Fibroblast of skin of right quadriceps (primary cell): Measurements from ENCODE around the gene SYT13.

ENCODE experiments used
- DNase-seq: peaks from one replicate; pipeline ENCODE4 v3.0.0-alpha.2; 2013

Gene SYT13

DNA sequence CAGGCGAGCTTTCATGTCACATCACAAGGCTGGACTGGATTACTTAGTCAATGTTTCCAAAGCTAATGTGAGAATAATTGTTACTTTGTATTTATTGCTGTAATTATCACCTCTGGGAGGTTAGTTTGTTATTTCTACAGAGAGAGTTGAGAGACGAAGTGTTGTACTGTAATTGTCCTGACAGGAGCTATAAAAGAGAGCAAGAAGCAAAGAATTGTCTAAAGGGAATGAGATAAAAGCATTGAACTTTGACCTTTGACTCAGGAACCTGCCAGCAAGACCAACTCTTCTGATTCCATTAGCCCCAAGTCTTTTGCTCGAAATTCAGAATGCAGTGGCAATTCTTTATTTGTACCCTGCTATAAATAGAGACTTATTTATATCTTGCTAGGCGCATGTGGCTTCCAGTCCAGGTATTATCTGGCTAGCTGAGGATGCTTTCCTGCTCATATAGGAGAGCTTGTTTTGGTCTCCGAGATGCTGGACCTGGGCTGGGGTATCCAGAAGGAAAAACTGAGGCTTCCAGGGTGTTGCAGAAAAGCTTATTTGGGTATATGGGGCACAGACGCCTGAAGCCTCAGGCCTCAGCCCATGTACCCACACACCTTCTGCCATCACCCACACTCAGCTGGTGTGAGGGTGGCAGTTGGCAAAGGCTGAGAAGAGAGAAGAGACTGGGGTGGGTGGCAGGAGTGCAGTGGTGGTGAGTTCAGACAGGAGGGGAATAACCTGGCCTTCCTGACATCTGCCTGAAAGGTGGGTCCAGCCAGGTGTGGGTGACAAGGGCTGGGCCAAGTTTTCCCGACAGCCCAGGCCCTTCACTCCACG lies 40.7 kb downstream of the SYT13 start:
- no peak for DNase-seq

DNA sequence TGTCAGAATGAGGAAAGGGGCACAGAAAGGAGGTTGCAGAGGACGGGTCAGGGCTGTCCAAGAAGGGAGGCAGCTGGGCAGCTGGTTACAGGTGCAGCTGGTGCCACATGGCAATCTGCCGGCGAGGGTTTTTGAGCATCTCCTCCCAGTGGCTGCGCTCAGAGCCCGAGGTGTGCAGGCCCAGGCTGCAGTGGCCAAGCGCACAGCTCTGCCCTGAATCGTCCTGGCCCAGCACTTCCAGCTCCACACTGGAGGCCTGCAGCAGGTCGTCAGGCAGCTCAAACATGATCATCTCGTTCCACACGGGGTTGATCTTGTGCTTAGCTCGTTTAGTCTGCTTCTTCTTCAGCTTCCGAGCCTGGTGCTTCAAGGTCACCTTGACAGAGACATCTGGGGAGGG lies 42.2 kb downstream of the SYT13 start:
- DNase-seq: no peak

DNA sequence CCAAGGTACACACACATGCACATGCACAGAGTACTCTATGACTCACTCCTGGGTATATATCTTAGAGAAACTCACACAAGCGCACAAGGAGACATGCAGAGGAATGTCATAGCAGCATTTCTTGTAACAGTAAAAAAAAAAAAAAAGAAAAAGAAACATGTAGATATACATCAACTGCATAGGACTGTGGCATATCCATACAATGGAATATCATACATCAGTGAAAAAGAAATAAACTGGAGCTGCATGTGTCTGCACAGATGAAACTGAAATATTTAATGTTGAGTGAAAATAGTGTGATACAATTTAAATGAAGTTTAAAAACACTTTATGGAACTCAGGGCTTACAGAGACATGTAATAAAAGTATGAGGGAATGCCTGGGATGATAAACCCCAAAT lies 46.4 kb downstream of the SYT13 start:
- no peak for DNase-seq

DNA sequence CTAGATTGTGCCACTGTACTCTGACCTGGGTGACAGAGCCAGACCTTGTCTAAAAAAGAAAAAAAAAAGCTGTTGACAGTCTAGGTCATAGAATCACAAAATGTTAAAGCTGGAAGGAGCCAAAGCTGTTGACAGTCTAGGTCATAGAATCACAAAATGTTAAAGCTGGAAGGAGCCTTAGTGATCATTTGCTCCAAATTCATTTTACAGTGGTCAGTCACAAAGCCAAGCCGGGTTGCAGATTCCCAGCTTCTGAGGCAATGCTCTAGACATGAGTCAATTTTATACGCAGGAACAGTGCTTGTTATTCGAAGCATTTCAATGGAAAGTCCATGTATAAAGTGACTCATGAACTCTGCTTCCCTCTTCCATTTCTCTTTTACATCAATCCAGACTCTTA lies 47.4 kb downstream of the SYT13 start:
- DNase-seq: peak; percentile 31

DNA sequence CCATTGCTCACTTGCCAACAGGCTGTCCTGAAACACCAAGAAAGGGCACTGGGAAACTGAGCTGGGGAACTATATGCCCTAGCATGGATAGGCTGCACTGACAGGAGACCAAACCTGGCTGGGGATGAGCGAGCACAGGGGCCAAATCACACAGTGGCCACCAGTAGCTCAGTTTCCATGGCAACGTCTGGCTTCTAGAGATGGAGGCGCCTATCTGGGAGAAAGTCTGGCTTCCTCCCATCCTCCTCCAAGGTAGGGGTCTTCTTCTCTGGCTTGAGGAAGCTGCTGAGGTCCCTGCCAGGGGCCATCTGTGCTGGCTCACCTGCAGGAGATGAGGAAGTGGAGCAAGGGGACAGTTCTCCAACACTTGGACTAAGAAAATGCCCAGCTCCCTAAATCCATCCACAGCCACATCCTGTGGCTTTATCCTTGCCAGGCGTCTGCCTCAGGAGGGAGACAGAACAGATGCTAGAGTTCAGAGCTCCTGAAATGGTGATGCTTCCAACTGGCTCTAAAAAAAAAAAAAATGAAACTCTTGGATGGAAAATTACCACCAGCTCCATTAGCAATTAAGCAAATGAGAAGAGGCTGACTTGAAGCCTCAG lies 48.3 kb downstream of the SYT13 start:
- no peak for DNase-seq

DNA sequence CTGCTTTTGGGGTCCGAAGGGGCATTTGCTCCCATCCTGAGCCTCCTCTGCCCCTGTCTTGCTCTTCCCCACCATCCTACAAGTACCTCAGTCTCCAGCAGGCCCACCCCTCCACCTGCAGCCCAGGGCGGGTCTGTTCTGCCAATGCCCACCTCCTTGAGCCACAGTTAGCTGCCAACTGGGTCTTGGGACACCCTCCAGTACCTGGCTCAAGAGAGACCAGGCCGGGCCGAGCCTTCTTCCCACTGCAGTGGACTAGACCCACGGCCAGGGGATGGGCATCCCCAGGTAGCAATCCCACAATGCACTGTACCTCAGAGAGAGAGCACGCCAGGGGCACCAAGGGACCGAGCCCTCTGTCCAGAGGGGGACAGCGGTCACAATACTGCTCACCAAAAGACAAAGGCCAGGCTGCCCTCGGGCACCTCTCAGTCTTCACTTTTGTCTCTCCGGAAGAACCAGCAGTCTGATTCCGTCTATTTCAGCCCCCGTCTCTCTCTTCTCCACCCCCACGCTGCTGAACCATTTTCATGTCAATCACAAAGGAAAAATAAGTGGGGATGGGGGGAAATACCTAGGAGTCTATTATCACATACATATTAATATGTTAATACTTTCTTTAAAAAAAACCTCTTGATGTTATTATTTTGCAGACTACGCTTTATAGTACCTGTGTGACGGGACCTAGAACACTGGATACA lies 51.7 kb downstream of the SYT13 start:
- no peak for DNase-seq

DNA sequence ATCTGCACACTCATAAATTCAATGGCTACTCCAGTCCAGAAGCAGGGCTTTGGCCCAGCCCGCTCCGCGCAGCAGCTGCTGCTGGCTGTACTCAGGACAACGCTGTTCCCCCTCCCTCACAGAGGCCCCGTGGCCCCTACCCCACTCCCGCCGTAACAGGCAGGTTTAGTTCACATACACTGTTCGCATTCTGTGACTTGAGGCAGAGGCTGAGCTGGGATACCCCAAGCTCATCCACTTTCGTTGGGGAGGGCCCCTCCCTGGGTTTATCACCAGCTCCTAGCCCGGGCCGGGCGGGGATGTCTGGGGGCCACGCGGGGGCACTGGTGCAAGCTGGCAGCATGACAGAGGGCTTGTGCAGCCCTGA lies 52.4 kb downstream of the SYT13 start:
- DNase-seq: no peak

DNA sequence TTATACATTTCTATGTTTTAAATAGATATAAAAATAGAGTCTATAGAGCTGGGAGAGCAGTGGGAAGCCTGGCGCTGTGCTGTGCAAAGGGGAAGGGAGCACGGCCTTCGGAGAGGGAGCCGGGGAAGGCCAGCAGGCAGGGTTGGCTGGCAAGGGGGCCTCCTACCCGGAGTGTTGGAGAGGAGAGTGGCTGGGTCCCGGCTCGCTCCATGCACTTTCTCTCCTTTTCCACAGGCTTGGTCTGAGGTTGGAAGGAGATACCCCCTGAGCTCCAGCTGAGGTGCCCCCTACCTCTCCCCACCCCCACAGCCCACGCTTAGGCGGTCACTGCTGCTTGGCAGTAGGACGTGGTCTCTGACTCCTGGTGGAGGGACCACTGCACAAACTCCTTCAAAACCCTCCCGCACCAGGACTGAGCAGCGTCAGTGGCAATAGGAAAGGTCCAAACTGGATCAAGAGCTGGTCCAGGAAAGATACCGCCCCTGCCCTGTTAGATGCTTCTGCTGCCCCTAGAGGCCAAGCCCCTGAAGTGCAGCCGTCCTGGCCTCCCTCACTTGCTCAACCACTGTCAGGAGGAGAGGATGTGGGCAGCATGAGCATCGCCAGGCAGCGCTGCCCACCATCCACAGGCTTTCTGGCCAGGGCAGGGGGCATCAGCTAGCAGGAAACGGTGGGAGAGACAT lies 52.9 kb downstream of the SYT13 start:
- peak; percentile 32 for DNase-seq

DNA sequence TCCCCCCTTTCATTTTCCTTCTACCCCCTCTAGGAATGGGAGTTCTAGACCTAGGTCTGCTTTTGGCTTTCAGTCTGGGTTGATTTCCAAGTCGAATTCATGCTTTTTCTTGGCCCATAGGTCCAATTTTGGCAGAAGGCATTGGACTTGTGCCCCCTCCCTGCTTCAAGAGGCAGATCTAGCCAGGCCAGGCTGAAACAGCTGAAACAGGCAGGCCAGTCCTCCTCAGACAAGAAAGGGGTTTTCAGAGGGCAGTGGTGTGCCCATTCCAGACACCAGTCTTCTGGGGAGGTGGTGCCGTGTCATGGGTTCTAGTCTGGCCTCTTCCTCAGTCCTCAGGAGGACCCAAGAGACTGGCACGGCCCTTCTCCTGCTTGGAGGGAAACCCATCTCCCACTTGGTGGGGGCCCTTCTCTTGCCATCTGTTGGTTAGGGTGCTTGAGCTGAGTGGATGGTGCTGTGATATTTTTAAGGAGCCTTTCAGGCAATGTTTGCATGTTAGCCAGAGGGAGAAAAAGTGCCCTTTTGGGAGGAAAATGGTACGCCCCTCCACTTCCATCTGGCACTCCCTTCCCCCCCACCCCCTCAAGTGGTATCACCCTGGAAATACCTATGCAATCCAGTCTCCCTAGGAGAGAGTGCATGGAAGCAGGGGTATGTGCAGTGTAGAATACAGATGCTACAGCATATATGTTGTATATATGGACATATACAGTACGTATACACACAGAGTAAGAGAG lies 53.6 kb downstream of the SYT13 start:
- DNase-seq: no peak

DNA sequence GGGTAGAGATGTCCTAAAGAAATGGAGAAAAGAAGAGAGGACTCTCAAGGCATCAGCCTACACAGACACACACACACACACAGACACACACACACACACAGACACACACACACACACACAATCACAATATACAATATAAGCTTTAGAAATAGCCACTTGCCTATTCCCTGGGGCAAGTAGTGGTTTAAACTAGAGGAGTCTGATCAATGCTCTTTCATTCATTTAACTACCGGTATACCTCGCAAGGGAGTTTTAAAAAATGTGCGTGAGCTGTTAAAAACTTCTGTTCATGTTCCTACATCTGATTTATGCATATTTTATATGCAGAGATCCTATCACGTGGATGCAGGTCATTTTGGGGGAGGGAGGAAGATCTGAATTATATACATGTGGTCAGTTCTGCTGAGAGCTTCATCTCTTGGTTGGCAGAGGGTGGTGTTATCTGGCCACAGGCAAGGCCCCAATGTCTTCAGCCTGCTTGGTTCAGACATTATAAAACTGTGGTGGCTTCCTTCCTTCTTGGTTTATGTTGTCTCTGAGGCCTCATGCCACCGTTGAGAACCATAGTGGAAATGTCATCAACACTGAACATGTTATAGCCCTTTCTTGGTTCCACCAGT lies 56.6 kb downstream of the SYT13 start:
- DNase-seq: no peak

DNA sequence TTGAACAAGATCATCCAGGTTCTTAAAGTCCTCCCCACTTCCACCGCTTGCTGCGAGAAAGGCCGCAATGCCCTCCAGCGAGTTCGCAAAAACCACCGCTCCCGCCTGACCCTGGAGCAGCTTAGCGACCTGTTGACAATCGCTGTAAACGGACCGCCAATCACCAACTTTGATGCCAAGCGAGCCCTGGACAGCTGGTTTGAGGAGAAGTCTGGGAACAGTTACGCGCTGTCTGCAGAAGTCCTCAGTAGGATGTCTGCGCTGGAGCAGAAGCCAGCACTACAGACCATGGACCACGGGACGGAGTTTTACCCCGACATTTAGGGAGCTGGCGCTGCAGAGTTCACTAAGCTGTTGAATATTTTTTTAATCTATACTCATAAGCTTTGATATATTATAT lies 58.3 kb downstream of the SYT13 start:
- no peak for DNase-seq

DNA sequence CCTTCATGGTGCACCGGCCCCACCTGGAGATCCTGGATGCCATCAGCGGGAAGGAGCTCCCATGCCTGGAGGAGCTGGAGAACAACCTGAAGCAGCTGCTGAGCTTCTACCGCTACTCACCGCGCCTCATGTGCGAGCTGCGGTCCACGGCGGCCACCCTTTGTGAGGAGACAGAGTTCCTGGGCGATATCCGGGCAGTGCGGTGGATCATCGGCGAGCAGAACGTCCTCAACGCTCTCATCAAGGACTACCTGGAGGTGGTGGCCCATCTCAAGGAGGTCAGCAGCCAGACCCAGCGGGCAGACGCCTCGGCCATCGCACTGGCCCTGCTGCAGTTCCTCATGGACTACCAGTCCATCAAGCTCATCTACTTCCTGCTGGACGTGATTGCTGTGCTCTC lies 59.2 kb downstream of the SYT13 start:
- DNase-seq: no peak

DNA sequence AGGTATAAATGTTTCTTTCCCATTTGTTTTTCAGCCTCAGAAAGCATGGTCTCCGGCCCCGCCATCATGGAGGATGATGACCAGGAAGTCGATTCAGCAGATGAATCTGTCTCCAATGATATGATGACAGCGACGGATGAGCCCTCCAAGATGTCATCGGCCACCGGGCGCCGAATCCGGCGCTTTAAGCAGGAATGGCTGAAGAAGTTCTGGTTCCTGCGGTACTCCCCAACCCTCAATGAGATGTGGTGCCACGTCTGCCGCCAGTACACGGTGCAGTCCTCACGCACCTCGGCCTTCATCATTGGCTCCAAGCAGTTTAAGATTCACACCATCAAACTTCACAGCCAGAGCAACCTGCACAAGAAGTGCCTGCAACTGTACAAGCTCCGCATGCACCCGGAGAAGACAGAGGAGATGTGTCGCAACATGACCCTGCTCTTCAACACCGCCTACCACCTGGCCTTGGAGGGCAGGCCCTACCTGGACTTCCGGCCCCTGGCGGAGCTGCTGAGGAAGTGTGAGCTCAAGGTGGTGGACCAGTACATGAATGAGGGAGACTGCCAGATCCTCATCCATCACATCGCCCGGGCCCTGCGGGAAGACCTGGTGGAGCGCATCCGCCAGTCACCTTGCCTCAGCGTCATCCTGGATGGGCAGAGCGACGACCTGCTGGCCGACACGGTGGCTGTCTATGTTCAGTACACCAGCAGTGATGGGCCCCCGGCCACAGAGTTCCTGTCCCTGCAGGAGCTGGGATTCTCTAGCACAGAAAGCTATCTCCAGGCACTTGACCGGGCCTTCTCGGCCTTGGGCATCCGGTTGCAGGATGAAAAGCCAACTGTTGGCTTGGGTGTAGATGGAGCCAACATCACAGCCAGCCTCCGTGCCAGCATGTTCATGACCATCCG lies 59.9 kb downstream of the SYT13 start:
- DNase-seq: no peak

DNA sequence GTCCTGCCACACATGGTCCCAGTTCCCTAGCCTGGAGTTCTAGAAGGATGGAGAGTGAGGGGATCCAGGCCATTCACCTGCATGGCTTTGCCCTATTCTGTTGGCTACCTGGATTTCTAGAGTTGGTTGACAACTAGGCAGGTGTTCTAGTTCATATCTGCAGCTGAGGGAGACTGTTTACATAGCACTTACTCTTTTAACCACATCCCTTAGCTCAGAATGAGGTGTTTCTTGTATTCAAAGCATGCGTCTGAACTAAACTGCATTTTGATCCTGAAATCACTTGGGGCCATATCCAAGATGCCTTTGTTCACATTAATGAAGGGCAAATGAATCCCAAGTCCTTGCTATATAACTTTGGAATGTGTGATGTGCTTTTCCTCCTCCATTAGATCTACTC lies 60.9 kb downstream of the SYT13 start:
- DNase-seq: no peak

DNA sequence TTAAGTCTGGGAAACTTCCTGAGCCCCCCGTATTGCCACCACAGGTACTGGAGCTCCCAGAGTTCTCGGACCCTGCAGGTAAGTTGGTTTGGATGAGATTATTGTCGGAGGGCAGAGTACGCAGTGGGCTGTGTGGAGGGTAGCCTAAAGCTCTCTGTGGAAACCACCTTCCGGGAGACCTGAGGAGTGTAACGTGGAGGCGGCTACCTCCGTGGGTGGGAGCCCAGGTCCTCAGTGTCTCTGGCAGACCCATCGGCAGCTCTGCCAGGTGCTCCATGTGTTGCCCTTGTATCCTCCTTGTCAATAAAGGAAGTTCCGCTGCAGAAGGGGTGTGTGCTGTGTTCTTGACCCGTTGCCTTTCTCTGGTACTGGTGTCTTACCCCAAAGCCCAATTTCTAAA lies 61.4 kb downstream of the SYT13 start:
- no peak for DNase-seq

DNA sequence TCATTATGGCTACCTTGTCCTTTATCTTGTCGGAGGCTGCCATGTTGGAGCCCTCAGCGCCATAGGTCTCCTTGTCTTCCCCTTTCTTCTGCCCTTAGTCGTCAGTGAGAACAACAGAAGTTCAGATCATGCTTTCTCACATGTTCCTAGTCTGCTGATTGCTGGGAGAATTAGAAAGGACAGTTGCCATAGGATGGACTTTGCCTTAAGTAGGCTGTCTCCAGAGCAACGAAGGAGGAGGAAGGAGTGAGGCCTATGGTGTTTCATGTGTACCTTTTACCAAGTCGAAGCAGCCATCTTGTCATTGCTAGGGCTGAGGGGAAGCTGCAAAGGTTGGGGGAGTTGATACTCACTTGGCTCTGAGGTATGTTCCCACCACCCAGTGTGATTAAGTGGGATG lies 62.6 kb downstream of the SYT13 start:
- DNase-seq: no peak

DNA sequence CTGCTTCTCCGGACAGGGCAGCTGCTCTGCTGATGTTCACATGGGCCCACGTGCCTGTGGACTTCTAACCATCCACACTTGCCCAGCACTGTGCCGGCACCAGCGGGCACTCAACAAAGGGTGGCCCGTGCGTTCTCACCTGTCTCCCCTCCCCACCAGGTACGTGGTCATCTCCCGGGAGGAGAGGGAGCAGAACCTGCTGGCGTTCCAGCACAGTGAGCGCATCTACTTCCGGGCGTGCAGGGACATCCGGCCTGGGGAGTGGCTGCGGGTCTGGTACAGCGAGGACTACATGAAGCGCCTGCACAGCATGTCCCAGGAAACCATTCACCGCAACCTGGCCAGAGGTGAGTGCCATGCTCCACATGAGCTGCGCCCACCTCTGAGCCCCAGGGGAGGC lies 66.7 kb downstream of the SYT13 start:
- DNase-seq: no peak

DNA sequence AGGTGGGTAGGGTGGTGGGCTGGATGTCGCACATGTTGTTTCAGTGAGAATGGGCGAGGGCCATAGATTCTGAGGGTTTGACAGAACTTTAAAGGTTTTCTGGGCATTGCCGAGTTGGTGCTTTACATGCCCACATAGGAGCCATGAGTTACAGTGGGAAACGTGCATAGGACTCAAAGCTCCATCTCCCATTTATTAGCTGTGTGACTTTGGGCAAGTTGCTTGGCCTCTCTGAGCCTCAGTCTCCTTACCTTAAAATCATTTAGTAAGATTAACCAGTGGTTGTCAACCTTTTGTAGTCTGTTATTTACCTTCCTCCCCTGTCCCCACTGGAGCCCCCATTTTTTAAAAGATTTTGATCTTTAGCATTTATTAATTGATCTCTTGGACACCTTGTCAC lies 67.4 kb downstream of the SYT13 start:
- DNase-seq: no peak

DNA sequence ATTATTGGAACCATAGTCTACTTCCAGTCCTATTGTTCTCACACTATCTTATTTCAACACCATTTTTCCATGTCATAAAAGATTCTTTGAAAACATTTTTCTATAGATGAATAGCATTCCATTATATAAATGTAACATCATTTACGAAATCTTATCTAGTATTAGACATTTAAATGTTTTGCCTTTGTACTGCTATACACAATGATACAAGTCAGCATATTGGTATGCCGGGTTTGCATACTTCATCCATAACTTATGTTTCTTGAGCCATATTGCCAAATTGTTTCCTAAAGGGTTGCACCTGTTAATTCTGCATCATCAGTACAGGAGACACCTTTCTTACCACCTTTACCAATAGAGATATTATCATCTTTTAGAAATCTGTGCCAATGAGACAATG lies 68.2 kb downstream of the SYT13 start:
- peak; percentile 6 for DNase-seq

DNA sequence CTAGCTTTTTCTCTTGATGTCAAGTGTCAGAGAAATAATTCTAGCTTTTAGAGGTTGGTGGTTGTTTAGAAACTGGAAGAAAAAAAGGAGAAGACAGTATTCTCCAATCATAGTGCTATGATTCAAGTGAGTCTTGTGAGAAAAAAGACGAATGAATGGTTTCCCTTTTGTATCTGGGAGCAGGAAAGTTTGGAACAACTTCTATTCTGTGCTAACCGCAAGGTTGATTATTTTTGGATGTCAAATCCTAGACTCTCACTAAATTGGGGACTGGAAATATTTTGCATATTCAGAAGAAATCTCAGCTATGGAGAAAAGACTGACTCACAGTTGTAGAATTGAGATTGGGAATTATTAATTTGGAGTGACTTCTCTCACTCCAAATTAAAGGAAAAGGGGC lies 69.2 kb downstream of the SYT13 start:
- no peak for DNase-seq

DNA sequence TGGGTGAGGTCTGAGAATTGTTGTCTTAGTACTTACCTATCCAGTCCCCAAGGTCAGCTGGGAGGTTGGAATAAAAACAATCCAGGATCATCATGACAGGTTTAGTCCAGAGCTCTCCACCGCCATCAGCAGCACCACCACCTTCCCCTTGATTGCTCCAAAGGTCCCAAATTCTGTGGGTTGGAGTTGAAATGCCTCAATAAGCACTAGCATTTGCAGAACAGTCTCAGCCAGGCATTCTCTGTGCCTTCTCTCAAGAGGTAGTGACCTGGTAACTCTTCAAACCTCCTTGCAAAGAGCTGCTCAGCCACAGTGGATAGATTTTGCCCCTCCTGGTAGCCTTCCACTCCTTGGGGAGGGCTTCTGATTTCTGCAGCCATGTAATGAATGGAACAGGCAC lies 70.1 kb downstream of the SYT13 start:
- DNase-seq: no peak
